ENCODE data around the gene TRAF2. TPM values are rescaled to one million over a fixed set of nuclear protein-coding genes. Genes with fewer than 3 reads are reported as not detected.

Gene TRAF2
- total and polyA plus RNA-seq, 2 of the 8 experiments (the other 6 are each of a cell fraction or from before 2014, with no cell fraction given) = 26.9 to 50.2 TPM

- TF ChIP-seq CHD7 (IDR thresholded peaks at IDR 0.05; ENCODE audit: insufficient replicate concordance, low read length) (no peak), RAD21 (IDR thresholded peaks at IDR 0.05 in 1 of 2, conservative IDR thresholded peaks at IDR 0.05 in 1 of 2; ENCODE audit: low read depth in 2 of 2, low read length in 2 of 2) (no peak), ATF3 (IDR thresholded peaks at IDR 0.05; ENCODE audit: insufficient read depth, low read depth, low read length) (peak; percentile 64; the same call in 1 of the 2 replicates), JUND (IDR thresholded peaks at IDR 0.05; ENCODE audit: low read length) (no peak), ZNF274 (IDR thresholded peaks at IDR 0.05; ENCODE audit: borderline replicate concordance, extremely low read depth, low read length) (no peak)
Measured at GRCh38 chr9:136849038-136849959, 37.0 kb upstream of the TRAF2 start, which contains the start of gene PHPT1 (continued).

Measured in H1 (cell line).